OCI-M2 (cell line): ENCODE data around the gene SELENOT.

Experiments
- DNase-seq: peaks from one replicate; lab custom pipeline; 2025; ENCODE audit not compliant: unreplicated experiment; lab: John Stamatoyannopoulos, UW

The SELENOT gene, protein sequence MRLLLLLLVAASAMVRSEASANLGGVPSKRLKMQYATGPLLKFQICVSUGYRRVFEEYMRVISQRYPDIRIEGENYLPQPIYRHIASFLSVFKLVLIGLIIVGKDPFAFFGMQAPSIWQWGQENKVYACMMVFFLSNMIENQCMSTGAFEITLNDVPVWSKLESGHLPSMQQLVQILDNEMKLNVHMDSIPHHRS

DNA sequence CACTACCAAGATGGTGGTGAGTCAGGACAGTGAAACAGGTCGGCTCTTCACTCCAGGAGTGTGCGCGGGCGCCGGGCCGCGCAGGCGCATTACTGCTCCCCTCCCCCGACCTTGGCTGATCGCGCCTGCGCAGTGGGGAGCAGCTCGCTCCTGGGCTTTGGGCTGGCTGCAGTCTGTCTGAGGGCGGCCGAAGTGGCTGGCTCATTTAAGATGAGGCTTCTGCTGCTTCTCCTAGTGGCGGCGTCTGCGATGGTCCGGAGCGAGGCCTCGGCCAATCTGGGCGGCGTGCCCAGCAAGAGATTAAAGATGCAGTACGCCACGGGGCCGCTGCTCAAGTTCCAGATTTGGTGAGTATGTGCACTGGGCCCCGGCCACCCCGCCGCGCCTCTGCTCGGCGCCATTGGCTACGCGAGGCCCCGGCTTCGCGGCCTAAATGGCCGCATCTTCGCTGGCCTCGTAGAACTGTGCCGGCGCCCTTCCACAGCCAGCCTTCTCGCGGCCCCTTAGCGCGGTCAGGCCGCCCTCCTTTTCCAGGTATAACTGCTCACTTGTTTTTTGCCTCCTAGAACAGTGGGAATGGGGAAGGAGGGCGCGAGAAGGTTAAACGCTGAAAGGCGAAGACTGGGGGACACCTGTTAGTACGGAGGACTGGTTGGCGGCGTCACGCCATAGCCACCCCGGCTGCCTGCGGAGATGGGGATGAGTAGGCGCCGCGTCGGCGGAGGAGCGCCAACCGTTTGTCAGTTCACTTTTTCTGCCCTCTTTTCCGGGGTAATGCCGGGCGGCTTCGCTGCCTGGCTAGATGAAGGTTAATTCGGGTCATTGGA lies at the start of gene SELENOT:
SELENOT (plus strand) TSS at position 169 of the 827 bp plus-strand sequence; CDS start at position 211, 42 bp downstream.
- DNase-seq: peak; percentile 84

DNA sequence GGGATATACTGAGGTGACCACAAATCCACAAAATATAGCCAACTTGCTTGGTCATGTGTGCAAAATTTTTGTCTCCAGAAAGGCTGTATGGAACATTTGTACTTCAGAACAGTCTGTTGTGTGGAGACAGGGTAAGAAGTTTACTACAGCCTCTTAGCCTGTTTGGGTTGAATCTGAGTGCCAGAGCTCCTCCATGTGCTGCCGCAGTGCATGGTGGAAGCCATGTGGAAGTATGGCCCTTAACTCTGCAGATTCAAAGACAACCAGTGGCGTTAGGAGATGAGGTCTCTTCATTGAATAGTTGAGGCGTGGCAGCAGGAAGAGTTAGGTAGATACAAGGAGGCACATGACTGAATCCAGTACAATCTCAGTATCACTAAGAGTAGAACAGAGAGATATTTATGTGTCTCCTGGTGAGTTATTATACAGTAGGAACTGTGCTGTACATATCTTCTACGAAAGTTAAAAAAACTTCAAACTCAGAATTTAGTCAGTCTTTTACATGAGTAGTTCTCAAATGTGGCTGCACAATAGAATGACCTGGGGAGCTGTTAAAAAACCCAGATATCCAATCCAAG lies 47.2 kb upstream of the SELENOT start:
- no peak for DNase-seq

DNA sequence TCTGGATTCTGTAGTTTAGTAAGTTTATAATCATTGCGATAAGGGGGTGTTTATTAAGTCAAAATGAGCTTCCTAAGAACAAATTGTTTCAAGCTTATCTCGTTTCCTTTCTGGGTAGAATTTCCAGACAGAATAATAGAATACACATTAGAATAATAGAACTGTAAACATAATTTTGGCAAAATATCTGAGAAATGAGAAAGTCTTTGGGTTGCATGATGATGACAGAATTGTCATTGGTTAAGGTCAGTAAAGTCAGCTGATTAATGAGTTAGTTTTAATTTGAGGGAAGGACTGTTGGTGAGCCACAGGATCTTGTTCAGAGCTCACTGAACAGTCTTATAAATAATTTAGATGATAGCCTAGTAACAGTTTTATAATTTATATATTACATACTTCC lies 46.3 kb upstream of the SELENOT start:
- DNase-seq: no peak

DNA sequence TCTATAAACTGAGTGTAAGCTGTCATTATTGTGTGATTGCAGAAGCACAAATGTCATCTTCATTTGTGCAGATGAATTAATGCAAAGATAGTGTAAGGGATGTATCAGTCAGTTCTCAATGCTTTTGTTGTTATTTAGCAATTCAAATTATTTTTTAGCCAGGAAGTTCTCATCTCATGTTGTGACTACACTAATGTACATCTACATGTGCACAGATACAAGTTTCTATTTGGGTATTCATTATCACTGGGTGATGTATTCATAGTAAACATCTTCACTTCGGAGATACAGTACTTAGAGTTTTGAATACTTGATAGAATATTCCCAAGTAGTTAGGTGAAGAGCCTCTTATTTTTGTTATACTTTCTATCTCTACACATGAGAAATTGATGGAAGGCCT lies 45.4 kb upstream of the SELENOT start:
- DNase-seq: no peak

DNA sequence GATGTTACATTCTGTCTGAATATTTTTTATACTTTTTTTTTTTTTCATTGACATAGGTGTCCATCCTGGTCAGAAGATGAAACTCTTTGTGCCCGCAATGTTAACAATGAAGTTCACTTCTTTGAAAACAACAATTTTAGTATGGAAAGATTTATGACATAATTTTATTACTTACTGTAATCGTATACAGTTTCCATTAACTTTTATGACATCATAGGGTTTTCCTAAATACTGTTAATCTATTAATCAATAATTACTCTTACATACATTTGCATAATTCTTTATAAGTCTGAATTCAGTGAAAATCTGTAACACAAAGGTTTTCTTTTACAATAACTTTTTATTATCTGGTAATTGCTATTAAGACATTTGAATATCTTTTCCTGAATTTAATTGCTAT lies 38.9 kb upstream of the SELENOT start:
- no peak for DNase-seq

DNA sequence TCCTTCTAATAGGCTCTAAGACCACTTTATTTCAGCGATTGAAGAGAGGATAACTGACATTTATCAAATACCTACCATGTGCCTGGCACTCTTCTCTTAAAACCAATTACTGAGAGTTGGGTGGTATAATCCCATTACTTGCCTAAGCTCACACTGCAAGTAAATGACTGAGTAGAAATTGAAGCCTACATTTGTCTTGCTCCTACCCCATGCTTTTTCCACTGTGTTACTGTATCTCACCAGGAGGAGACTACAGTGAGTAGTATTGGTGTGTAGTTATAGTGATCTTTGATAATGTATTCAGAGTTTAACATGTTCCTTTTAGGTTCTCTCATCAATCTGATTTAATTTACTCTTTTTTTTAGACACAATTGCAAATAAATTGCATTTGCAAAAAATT lies 35.8 kb upstream of the SELENOT start:
- no peak for DNase-seq

DNA sequence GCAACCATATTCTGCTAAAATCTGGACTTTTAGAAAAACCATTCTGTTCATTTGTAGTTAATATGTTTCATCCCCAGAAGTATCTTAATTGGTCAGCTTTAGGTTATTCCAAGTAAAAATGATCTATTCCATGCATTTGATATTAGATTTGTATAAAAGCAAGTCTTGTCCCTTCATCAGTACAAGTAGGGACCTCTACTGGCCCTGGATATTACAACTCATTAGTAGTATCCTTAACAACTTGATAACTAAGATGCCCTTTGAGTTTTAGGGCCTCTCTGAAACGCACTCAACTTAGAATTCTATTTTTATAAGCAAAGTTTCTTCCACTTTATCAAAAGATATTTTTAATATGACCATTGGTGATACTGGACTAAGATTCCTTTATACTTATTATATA lies 25.3 kb upstream of the SELENOT start:
- no peak for DNase-seq

DNA sequence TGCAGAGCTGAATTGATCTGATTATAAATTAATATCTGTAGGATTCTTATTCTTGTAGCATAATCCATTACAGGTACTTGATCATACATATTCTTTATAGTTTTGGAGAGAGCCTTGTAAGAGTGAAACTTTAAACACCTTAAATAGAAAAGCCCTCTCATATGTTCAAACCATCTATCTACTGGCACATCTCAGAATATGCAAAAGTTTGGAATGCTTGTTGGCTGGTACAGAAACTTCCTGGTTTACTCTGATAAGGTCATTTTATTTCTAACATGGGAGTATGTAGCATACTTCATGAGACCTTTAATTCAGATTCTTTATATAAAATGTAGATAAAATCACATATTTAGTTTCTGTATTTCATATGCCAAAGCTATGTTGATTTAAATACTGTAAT lies 21.9 kb upstream of the SELENOT start:
- no peak for DNase-seq

DNA sequence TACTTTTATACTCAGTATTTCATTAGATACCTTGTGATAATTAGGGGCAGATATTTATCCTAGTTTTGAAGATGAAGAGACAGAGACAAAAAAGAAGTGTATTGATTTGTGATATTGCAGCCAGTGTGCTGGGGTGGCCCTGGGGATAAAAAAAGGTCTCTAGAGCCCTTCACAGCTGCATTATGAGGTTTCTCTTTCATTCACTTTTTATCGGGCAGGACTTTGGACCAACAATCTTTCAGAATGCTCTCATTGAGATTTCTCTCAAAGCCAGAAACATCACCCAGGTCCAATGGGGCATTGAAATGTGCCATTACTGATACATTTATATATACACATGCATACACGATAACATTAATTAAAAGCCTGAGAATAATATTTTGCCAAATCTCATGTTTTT lies 20.5 kb upstream of the SELENOT start:
- no peak for DNase-seq

DNA sequence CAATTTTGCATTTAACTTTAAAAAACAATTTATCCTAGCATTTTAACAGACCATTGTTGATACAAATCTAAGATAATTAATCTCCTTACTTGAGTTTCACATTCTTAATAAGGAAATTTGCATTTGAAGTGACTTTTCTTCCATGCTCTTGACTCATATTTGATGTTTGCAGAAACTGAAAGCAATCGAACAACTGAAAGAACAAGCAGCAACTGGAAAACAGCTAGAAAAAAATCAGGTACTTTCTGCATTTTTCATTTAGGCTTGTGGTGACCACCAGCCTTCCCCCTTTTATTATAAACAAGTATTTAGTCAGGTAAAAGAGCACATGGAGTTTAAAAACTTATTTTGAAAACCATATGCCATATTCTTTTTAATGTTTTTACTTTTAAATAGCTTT lies 20.1 kb upstream of the SELENOT start:
- no peak for DNase-seq

DNA sequence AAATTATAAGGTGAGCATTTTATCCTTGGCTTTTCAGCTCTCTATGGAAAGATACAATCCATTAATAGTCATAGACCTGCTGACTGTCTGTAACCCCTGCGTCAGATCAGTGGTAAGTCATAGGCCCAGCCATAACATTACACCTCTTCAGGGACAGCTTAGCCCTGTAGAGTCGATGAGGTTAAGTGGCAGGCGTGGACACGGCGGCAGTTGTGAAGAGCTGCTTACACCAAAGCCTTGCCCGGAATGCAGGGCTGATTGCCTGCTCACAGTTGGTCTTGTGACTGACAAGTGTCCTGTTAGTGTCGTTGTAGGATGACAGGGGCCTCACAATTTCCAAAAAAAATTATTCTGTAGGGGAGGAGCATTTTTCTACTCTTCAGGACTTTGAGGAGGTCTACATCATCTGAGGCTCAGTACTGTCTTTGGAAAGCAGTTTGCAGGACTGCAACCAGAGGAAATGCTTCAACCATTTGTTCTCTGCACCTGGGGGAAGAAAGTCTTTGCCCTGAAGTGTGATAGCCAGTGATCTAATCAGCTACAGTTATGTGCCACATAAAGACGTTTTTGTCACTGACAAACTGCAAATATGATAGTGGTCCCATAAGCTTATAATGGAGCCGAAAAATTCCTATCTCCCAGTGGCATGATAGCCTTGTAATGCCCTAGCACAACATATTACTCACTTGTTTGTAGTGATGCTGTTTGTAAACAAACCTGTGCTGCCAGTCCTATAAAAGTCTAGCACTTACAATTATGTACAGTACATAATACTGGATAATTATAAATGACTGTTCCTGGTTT lies 14.9 kb upstream of the SELENOT start:
- no peak for DNase-seq

DNA sequence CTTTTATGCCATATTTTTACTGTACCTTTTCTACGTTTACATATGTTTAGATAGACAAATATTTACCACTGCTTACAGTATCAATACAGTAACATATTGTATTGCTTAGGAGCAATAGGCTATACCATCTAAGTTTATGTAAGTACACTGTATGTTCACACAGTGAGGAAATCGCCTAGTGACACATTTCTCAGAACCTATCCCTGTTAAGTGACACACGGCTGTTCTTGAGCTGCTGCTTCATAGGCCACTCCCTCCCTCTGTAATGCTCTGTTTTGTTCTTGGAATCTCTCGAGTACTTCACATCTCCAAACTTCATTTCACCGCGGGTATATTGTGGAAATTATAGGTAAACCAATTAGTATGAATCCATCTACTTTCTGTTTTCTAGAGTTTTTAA lies 13.4 kb upstream of the SELENOT start:
- no peak for DNase-seq

DNA sequence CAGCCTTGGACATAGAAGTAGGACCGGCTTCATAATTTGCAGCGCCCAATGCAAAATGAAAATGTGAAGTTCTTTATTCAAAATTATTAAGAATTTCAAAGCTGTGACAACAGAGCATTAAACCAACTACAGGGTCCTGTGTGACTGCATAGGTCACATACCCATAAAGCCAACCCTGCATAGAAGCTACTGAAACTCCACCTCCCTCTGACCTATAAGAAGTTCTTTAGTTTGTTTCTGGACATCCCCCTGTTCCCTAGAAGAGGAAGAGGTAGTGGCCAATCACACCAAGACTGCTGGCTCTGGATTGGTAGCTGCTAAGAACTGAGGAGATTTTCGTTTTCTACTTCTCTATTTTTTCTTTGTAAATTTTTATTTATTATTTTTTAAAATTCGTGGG lies 9.0 kb upstream of the SELENOT start:
- no peak for DNase-seq

DNA sequence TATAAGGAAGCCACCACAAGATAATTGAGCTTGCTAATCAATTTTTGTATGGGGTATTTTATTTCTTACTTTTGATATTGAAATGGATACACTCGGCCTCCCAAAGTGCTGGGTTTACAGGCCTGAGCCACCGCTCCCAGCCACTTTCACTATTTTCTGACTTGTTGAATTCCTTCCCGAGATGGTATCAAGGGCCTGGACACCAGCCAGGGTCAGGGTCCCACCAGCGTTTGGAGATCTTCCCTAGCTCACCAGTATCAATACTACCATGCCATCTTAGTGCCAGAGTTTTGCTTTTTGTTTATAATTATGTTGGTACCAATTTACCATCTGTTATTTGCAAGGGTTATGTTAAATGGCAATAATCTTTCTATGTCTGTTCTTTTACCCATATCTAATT lies 5.5 kb upstream of the SELENOT start:
- DNase-seq: no peak

DNA sequence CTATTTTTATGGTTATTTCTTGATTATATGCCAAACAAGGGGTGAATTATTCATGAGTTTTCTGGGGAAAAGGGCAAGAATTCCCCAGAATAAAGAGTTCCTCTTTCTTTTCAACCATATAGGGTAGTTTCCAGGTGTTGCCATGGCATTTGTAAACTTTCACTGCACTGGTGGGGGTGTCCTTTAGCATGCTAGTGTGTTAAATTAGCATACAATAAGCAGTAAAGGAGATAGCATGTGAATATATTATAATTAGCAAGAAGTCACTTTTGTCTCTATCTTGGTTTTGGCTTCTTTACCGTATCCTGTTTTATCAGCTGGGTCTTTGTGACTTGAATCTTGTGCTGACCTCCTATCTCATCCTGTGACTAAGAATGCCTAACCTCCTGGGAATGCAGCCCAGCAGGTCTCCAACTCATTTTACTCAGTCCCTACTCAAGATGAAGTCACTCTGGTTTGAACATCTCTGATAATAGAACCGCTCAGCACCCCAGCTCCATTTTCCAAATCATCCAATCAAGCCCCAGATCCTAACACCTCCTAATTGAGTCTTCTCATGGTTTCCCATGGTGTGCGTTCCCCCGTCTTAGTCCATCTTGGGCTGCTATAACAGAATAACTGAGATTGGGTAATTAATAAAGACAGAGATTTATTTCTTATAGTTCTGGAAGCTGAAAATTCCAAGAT lies 3.4 kb upstream of the SELENOT start:
- peak; percentile 33 for DNase-seq

DNA sequence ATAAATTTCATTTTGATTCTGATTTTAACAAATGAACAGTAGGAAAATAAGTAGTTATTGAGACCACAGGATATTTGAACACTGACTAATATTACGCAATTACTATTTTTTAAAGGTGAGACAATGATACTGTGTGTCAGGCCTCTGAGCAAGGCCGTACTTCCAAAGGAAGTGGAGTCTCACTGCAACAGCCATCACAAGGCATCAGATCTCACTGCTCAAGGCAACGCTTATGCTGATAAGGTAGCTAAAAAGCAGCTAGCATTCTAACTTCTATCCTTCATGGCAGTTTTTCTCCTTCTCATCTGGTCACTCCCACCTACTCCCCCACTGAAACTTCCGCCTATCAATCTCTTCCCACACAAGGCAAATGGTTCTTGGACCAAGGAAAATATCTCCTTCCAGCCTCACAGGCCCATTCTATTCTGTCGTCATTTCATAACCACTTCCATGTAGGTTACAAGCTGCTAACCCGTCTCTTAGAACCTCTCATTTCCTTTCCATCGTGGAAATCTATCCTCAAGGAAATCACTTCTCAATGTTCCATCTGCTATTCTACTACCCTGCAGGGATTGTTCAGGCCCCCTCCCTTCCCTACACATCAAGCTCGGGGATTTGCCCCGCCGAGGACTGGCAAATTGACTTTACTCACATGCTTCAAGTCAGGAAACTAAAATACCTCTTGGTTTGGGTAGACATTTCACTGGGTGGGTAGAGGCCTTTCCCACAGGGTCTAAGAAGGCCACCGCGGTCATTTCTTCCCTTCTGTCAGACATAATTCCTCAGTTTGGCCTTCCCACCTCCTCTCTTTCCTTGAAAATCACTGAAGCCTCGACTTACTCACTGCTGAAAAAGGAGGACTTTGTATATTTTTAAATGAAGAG lies 2.2 kb upstream of the SELENOT start:
- DNase-seq: peak; percentile 55

DNA sequence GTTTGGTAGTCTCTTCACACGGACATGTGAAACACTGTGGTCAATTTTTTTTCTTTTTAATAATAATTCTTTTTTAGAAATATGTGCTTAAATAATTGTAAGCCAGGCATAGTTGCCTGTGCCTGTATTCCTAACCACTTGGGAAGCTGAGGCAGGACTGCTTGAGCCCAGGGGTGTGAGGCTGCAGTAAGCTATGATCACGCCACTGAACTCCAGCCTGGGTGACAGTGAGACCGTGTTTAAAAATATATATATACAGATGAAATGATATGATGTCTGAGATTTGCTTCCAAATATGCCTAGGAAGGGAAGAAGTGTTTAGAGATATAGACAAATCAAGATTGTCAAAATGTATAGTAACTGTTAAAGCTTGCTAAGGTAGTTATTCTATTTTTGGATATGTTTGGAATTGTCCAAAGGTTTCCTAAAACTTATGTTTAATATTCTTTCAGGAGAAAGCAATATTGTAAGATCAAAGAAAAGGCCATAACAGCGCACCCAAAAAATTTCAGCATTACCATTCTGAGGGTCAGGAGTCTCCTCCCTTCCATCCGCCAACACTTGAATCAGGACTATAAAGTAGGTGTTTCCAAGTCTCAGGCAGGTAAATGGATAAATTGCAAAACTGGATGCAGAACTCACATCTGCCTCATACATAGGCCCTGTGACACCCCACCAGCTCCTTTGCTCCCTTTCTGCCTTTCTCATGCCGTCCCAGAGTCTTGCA lies 532 bp upstream of the SELENOT start:
- no peak for DNase-seq

DNA sequence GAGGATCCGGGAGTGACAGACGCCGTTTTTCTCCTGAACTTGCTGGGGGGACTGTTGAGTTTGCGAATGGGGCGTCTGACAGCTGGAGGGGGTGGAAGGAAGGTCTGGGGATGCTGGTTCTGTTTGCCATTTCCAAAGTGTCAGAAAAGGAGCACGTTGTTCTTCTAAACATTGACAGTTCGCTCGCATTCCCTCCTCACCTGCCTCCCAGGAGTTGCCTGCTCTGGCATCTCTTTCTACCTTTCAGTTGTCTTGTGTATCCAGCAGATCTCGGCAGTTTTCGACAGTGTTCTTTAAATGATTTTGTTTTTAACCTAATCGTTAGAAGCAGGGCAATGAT lies 829 bp downstream of the SELENOT start:
- DNase-seq: no peak

DNA sequence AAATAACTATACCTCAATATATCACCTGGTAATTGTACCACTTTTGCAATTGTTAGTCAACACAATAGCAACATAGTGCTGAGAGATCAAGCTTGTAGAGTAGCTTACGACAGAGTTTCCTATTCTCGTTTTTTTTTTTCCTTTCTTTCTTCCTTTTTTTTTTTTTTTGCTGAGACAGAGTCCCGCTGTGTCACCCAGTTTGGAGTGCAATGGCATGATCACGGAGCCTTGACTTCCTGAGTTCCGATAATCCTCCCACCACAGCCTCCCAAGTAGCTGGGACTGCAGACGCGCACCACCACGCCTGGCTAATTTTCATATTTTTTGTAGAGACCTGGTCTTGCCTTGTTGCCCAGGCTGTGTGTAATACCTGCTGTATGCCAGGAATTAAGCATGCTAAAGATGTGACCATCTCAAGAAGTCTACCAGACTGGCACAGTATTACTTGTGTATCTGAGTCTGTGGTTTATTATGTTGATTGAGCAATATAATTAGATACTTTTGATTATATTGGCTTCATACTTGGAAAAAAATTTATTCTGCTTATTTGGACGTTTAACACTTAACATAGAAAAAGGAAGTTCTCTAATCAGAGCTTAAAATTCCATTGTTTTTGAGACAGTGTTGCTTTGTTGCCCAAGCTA lies 3.0 kb downstream of the SELENOT start:
- no peak for DNase-seq
